Measurements from ENCODE around the gene COPS6.

Gene COPS6

GRCh38 chr7:100111914-100112313 lies 23.1 kb downstream of the COPS6 start:
- TF ChIP-seq CTCF (conservative IDR thresholded peaks at IDR 0.05), result no peak
- H3K27ac ChIP-seq, result no peak overlapping the region

- TF ChIP-seq CTCF (conservative IDR thresholded peaks at IDR 0.05), result no peak
Observed at GRCh38 chr7:100115026-100115425, 26.3 kb downstream of the COPS6 start.

GRCh38 chr7:100118388-100119071 lies 29.8 kb downstream of the COPS6 start:
- peak overlapping the region; percentile 92 for H3K27ac ChIP-seq
- TF ChIP-seq CTCF (conservative IDR thresholded peaks at IDR 0.05), result no peak

More at GRCh38 chr7:100115026-100115425, 26.3 kb downstream of the COPS6 start:
- no peak overlapping the region for H3K27ac ChIP-seq

- TF ChIP-seq CTCF (conservative IDR thresholded peaks at IDR 0.05), result no peak
- H3K27ac ChIP-seq, result peak within 1 kb of the TSS; percentile 92
Observed at GRCh38 chr7:100119072-100119969, 30.6 kb downstream of the COPS6 start, which contains the start of the genes CNPY4 and TAF6. Gene CNPY4, plus strand, starts transcription at chr7:100119634. Its CDS starts 111 bp downstream, at chr7:100119745. Gene TAF6, minus strand, starts transcription at chr7:100119358. Its CDS starts 5,149 bp downstream, at chr7:100114209.

- no peak for TF ChIP-seq CTCF (conservative IDR thresholded peaks at IDR 0.05)
- H3K27ac ChIP-seq, result peak overlapping the region; percentile 92
Observed at GRCh38 chr7:100119970-100120732, 31.4 kb downstream of the COPS6 start.

GRCh38 chr7:100120733-100121036 lies 31.9 kb downstream of the COPS6 start:
- H3K27ac ChIP-seq, result peak overlapping the region; percentile 92
- TF ChIP-seq CTCF (conservative IDR thresholded peaks at IDR 0.05), result no peak

- H3K27ac ChIP-seq, result 0 out of 2 replicates have a peak overlapping the region, but pooled peaks have one; percentile 20
- TF ChIP-seq CTCF (conservative IDR thresholded peaks at IDR 0.05), result no peak
Observed at GRCh38 chr7:100122067-100122466, 33.3 kb downstream of the COPS6 start.
